GM08714 (cell line): ENCODE measurements around the gene PYGM.

Experiments
- H3K4me3 ChIP-seq: fragments of 200-500 bp; sonication (Bioruptor generic); 2 replicates; pipeline ENCODE4 v1.5.1; 2014; ENCODE audit warnings: mild to moderate bottlenecking, low read length, inconsistent platforms
- ZNF274 ChIP-seq: IDR thresholded peaks from 2 replicates; pipeline ENCODE4 v1.6.1; 2012; ENCODE audit warnings: mild to moderate bottlenecking, low read depth, low read length

The PYGM gene

GRCh38 chr11:64755681-64756361 is 4.0 kb downstream of the PYGM start:
- H3K4me3 ChIP-seq = no peak overlapping the region
- no peak for TF ChIP-seq ZNF274

- no peak for TF ChIP-seq ZNF274
- no peak overlapping the region for H3K4me3 ChIP-seq
Measured at GRCh38 chr11:64754919-64755662, 4.7 kb downstream of the PYGM start.

GRCh38 chr11:64754124-64754918 is 5.5 kb downstream of the PYGM start:
- no peak for TF ChIP-seq ZNF274
- H3K4me3 ChIP-seq = no peak overlapping the region

- TF ChIP-seq ZNF274 = no peak
- no peak overlapping the region for H3K4me3 ChIP-seq
Measured at GRCh38 chr11:64753380-64754123, 6.2 kb downstream of the PYGM start.

GRCh38 chr11:64753019-64753379 is 6.8 kb downstream of the PYGM start:
- TF ChIP-seq ZNF274 = no peak

GRCh38 chr11:64752175-64752970 is 7.4 kb downstream of the PYGM start:
- TF ChIP-seq ZNF274 = no peak
- H3K4me3 ChIP-seq = no peak overlapping the region

More at GRCh38 chr11:64753019-64753379, 6.8 kb downstream of the PYGM start:
- no peak overlapping the region for H3K4me3 ChIP-seq

GRCh38 chr11:64751580-64751979 is 8.2 kb downstream of the PYGM start:
- no peak overlapping the region for H3K4me3 ChIP-seq
- no peak for TF ChIP-seq ZNF274

- TF ChIP-seq ZNF274 = no peak
- no peak overlapping the region for H3K4me3 ChIP-seq
Measured at GRCh38 chr11:64751136-64751535, 8.6 kb downstream of the PYGM start.

GRCh38 chr11:64750361-64751054 is 9.3 kb downstream of the PYGM start:
- H3K4me3 ChIP-seq = no peak overlapping the region
- TF ChIP-seq ZNF274 = no peak

- no peak for TF ChIP-seq ZNF274
- no peak overlapping the region for H3K4me3 ChIP-seq
Measured at GRCh38 chr11:64747961-64748665, 11.7 kb downstream of the PYGM start.

GRCh38 chr11:64746486-64746885 is 13.3 kb downstream of the PYGM start:
- no peak overlapping the region for H3K4me3 ChIP-seq
- no peak for TF ChIP-seq ZNF274
